Endothelial cell of umbilical vein (primary cell): ENCODE results near the gene DDX11.
"Not testable (repeated sequence)": the region's sequence is repeated elsewhere in the genome, so short reads cannot be mapped to it uniquely, and the experiment has no call there.

ENCODE experiments used
- GATA2 ChIP-seq: IDR thresholded peaks from 2 replicates; pipeline ENCODE4 v1.7.0; 2011; ENCODE audit warnings: low read depth, mild to moderate bottlenecking, moderate library complexity, mixed read lengths, low read length; ENCODE audit not compliant: insufficient read length, insufficient read depth
- POLR2A ChIP-seq: IDR thresholded peaks from 2 replicates; pipeline ENCODE4 v1.6.1; 2012; ENCODE audit warnings: low read depth, mild to moderate bottlenecking, control low read depth, low read length
- POLR2AphosphoS5 ChIP-seq: IDR thresholded peaks from 2 replicates; pipeline ENCODE4 v1.6.1; 2012; ENCODE audit warnings: low read depth, mild to moderate bottlenecking, control low read depth, low read length, moderate library complexity; ENCODE audit not compliant: insufficient read depth
- TF ChIP-seq, protein P1 (sequence below): IDR thresholded peaks from 2 replicates; pipeline ENCODE4 v1.6.1; 2011; ENCODE audit not compliant: insufficient read depth, insufficient read length
- TF ChIP-seq, protein P2 (sequence below), 2 donors: IDR thresholded peaks; 1 replicate in 1 of 2; 2 replicates in 1 of 2; pipeline ENCODE4 v1.5.1; 2011; ENCODE audit warnings: low read length in 2 of 2, mild to moderate bottlenecking in 2 of 2, moderate library complexity in 2 of 2, control low read depth in 1 of 2, inconsistent platforms in 1 of 2, low read depth in 1 of 2; ENCODE audit not compliant: insufficient read depth in 1 of 2; ENCODE audit errors: extremely low read depth in 1 of 2

DNA sequence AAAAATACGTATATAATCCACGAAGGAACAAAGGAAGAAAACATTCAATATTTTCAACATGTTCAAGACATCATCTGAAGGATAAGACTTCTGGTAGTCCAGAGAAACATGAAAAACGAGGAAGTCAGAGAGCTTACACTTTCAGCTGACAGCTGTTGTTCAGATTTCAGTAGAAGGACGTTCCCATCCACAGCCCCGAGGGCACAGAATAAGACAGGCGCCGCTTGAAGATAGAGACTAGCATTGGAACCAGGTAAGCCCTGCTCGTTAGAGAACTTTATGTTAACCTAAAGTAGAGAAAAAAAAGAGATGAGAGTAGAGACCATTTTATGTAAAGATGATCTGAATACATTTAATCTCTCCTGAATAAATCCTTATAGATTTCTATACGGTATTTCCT, 71.1 kb downstream of the DDX11 start:
- not testable (repeated sequence) for TF ChIP-seq POLR2A, POLR2AphosphoS5, GATA2
- TF ChIP-seq, protein P1, sequence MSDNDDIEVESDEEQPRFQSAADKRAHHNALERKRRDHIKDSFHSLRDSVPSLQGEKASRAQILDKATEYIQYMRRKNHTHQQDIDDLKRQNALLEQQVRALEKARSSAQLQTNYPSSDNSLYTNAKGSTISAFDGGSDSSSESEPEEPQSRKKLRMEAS, result not testable (repeated sequence)
- TF ChIP-seq, protein P2, sequence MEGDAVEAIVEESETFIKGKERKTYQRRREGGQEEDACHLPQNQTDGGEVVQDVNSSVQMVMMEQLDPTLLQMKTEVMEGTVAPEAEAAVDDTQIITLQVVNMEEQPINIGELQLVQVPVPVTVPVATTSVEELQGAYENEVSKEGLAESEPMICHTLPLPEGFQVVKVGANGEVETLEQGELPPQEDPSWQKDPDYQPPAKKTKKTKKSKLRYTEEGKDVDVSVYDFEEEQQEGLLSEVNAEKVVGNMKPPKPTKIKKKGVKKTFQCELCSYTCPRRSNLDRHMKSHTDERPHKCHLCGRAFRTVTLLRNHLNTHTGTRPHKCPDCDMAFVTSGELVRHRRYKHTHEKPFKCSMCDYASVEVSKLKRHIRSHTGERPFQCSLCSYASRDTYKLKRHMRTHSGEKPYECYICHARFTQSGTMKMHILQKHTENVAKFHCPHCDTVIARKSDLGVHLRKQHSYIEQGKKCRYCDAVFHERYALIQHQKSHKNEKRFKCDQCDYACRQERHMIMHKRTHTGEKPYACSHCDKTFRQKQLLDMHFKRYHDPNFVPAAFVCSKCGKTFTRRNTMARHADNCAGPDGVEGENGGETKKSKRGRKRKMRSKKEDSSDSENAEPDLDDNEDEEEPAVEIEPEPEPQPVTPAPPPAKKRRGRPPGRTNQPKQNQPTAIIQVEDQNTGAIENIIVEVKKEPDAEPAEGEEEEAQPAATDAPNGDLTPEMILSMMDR (IDR thresholded peaks at IDR 0.05; ENCODE audit: extremely low read depth in 1 of 2, insufficient read depth in 1 of 2, low read depth in 1 of 2, low read length in 2 of 2), result not testable (repeated sequence)
